ENCODE data around the gene SLC37A1.
A peak's percentile ranks its signal among the peaks of the same experiment; 100 is the strongest.

Gene SLC37A1

GRCh38 chr21:42513985-42514882 is 582 bp downstream of the SLC37A1 start:
- H3K4me3 ChIP-seq (ENCODE audit: low read depth, low read length) = peak overlapping the region; percentile 59
- in situ Hi-C loops (cut with HindIII; ENCODE audit: low sequenced_read_pairs) = no loop called here
- DNase-seq (ENCODE audit: low read depth, low spot score) = no peak
- TF ChIP-seq CTCF (IDR thresholded peaks at IDR 0.05; ENCODE audit: low read depth, low read length) = no peak

GRCh38 chr21:42514883-42515228 is 1.2 kb downstream of the SLC37A1 start:
- H3K4me3 ChIP-seq (ENCODE audit: low read depth, low read length) = peak overlapping the region; percentile 59
- no peak for DNase-seq (ENCODE audit: low read depth, low spot score)
- in situ Hi-C loops (cut with HindIII; ENCODE audit: low sequenced_read_pairs) = no loop called here
- TF ChIP-seq CTCF (IDR thresholded peaks at IDR 0.05; ENCODE audit: low read depth, low read length) = no peak

- H3K4me3 ChIP-seq (ENCODE audit: low read depth, low read length) = no peak overlapping the region
Measured at GRCh38 chr21:42515708-42516502, 2.3 kb downstream of the SLC37A1 start.

GRCh38 chr21:42518215-42518614 is 4.6 kb downstream of the SLC37A1 start:
- H3K4me3 ChIP-seq (ENCODE audit: low read depth, low read length) = no peak overlapping the region
- TF ChIP-seq CTCF (IDR thresholded peaks at IDR 0.05; ENCODE audit: low read depth, low read length) = no peak
- in situ Hi-C loops (cut with HindIII; ENCODE audit: low sequenced_read_pairs) = no loop called here
- DNase-seq (ENCODE audit: low read depth, low spot score) = peak; percentile 91

More at GRCh38 chr21:42515708-42516502, 2.3 kb downstream of the SLC37A1 start:
- no peak for DNase-seq (ENCODE audit: low read depth, low spot score)
- in situ Hi-C loops (cut with HindIII; ENCODE audit: low sequenced_read_pairs) = no loop called here
- TF ChIP-seq CTCF (IDR thresholded peaks at IDR 0.05; ENCODE audit: low read depth, low read length) = no peak

- TF ChIP-seq CTCF (IDR thresholded peaks at IDR 0.05; ENCODE audit: low read depth, low read length) = no peak
- in situ Hi-C loops (cut with HindIII; ENCODE audit: low sequenced_read_pairs) = no loop called here
Measured at GRCh38 chr21:42518626-42519025, 5.0 kb downstream of the SLC37A1 start.

GRCh38 chr21:42520628-42521253 is 7.1 kb downstream of the SLC37A1 start:
- in situ Hi-C loops (cut with HindIII; ENCODE audit: low sequenced_read_pairs) = no loop called here
- no peak overlapping the region for H3K4me3 ChIP-seq (ENCODE audit: low read depth, low read length)
- no peak for DNase-seq (ENCODE audit: low read depth, low spot score)
- TF ChIP-seq CTCF (IDR thresholded peaks at IDR 0.05; ENCODE audit: low read depth, low read length) = peak; percentile 66

More at GRCh38 chr21:42518626-42519025, 5.0 kb downstream of the SLC37A1 start:
- DNase-seq (ENCODE audit: low read depth, low spot score) = no peak
- no peak overlapping the region for H3K4me3 ChIP-seq (ENCODE audit: low read depth, low read length)

Measured in astrocyte of the spinal cord (primary cell).